ENCODE data around the gene PRICKLE2.

GRCh38 chr3:64167351-64167750 is 57.9 kb downstream of the PRICKLE2 start:
- TF ChIP-seq RNF2 (IDR thresholded peaks at IDR 0.05; ENCODE audit: borderline replicate concordance, low read depth) (no peak), CTCF (IDR thresholded peaks at IDR 0.05) (no peak), REST (IDR thresholded peaks at IDR 0.05) (no peak), POLR2A (IDR thresholded peaks at IDR 0.05; ENCODE audit: low read length) (no peak), FOSL2 (IDR thresholded peaks at IDR 0.05) (no peak), FOSL2 (CRISPR knock-in tag; IDR thresholded peaks at IDR 0.05) (no peak), KDM5A (IDR thresholded peaks at IDR 0.05) (no peak), MAFK (IDR thresholded peaks at IDR 0.05; ENCODE audit: partially characterized antibody) (no peak), JUNB (IDR thresholded peaks at IDR 0.05) (no peak), BHLHE40 (IDR thresholded peaks at IDR 0.05; ENCODE audit: low read depth, low read length) (no peak)
